Esophagus mucosa (tissue), 1 donor: ENCODE results near the gene CD9. TPM values are rescaled to one million over a fixed set of nuclear protein-coding genes. Genes with fewer than 3 reads are reported as not detected.

Experiments used
- ATAC-seq: fragments of 200-7000 bp; cut with Tn5 transposase; one replicate; pipeline ENCODE4 v1.9.1; 2020
- total RNA-seq: library from RNA; stranded (reverse); gene quantifications from one replicate; pipeline ENCODE4 v1.2.4, GENCODE V29; 2023
- donor health status: DM: yes; HTN: yes; CAD: no.

Gene CD9
- total RNA-seq, 1 donor from 2014 or later, result 597 TPM

DNA sequence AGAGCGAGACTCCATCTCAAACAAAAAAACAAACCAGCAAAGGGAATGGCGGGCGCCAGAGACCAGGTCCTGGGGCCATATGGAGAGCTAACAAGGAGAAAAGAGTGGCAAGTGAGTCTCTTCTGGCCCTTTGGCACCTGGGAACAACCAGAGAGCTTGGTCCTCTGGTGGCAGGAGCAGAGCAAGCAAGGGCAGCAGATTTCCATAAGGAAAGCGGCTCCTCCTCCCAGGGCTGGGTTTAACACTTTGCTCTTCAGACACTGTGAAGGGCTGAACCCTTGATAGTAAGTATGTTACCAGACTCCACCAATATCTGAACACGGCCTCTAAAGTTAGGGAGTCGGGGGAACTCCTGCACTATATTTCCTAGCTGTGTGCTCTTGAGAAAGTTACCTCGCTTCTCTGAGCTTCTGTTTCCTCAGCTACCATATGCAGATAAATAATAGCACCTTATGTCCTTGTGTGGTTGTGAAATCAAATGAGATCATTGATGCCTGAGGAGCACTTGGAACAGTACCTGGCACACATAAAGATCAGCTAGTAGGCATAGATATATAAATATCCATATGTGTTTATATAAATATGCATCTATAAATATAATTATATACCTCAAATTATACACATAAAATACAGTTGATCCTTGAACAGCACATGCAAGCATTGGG lies 76.9 kb downstream of the CD9 start:
- no peak for ATAC-seq

DNA sequence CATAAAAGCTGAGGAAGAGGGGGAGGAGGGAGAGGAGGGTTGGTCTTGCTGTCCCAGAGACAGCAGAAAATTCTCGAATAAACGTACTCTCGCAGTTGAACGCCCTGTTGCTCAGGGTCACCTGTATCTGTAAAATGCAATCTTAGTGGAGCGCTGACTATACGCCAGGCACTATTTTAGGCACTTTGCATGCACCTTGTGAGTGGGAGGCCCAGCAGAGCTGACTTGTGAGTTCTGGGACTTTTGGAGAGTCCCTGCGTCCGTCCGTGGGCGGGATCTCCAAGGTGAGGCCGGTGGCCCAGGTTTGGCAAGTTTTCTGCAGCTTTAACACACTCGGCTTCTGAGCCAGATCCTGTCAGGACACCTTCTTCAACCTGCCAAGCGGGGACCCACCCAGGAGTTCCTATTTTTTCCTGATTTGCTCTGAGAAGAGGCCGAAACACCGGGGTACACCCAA lies 77.8 kb downstream of the CD9 start:
- peak; percentile 63 for ATAC-seq

GRCh38 chr12:6278439-6279255 lies 78.4 kb downstream of the CD9 start:
- ATAC-seq, result peak; percentile 88

GRCh38 chr12:6279256-6279628 lies 79.0 kb downstream of the CD9 start:
- no peak for ATAC-seq

GRCh38 chr12:6279631-6280030 lies 79.4 kb downstream of the CD9 start:
- no peak for ATAC-seq

- ATAC-seq, result peak; percentile 57
Observed at GRCh38 chr12:6280053-6280469, 79.9 kb downstream of the CD9 start.

DNA sequence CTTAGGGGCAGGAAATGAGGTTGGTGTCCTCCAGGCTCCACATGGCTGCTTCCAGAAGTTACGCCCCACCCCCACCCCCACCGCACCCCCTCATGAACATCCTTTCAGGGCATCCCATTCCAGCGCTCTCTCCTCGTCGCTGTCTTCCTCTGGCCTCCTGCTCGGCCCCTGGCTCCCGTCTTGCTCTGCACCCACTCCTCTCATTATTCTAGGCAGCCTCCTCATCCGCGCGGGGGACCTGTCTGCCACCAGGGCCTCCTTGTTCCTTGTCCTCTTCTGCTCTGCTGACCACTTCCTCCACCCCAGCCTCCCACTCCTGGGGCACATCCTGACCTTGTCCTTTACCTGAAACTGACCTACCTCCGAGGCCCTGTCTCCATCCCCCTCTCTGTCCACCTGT lies 80.5 kb downstream of the CD9 start:
- no peak for ATAC-seq

- ATAC-seq, result no peak
Observed at GRCh38 chr12:6281081-6281809, 81.0 kb downstream of the CD9 start.

DNA sequence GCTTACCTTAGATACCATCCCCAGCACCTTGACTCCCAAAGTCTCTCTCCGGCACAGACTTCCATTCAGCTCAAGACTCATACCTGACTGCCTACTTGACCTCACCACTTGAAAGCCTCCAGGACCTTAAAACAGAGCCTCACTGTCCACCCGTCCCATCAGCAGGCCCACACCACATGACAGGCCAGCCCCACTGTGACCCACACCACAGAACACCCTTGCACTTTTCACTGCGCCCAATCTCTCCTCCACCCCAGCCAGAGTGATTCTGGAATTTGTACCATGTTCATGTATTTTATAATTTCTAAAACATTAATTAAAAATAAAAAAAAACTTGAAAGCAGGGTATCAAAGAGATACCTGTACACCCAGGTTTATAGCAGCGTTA lies 82.2 kb downstream of the CD9 start:
- ATAC-seq, result no peak

DNA sequence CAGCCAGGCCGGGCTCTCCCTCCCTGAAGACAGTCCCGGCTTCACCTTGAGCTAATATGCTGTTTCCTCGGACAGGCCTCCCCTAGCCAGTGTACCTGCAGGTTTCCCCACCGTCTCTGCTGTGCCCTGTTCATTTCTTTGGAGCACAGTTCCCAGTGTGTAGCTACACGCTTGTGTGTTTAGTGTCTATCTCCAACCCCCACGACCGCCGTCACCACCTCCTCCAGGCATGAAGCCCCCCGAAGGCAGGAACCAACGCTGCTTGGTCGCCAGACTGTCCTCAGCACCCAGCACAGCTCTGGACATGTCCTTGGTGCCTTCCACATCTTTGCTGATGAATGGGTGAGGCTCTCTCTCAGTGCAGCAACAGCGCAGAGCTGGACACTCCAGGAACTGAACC lies 84.1 kb downstream of the CD9 start:
- ATAC-seq, result no peak

DNA sequence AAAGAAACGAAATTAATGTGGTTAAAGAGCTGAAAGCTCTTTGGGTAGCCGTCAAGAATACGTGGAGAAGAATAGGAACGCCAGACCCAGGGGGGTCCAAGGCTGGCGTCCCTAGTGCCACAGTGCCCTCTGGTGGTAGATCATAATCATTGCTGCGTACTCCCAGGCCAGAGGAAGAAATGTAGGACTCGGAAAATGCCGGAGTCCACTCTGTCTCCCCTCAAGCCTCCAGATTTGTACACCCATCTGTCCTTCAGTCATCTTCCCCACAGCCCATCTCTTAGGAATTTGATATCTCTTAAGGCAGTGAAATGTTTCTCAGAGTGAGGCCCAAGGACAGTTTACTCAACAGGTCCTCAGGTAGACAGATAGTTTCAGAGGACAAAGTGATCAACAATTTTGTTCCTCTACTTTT lies 84.9 kb downstream of the CD9 start:
- ATAC-seq, result peak; percentile 43

GRCh38 chr12:6285532-6286306 lies 85.5 kb downstream of the CD9 start:
- no peak for ATAC-seq

Other genes starting within 250 kb of the CD9 start
- gene VWF, start 75.7 kb upstream of the CD9 start, total RNA-seq, result 53.7 TPM
- 21.1 TPM for gene PLEKHG6, start 110.3 kb downstream of the CD9 start, total RNA-seq
- 99.3 TPM for gene TNFRSF1A, start 141.7 kb downstream of the CD9 start, total RNA-seq
- gene SCNN1A, start 175.2 kb downstream of the CD9 start, total RNA-seq, result 142 TPM
- gene LTBR, start 183.8 kb downstream of the CD9 start, total RNA-seq, result 84.2 TPM
- 0.40 TPM for gene CD27, start 244.6 kb downstream of the CD9 start, total RNA-seq